Measurements from ENCODE around the gene SLC38A8. TPM values are rescaled to one million over a fixed set of nuclear protein-coding genes. Genes with fewer than 3 reads are reported as not detected.

SLC38A8 gene
- total RNA-seq, 1 experiment from 2014 or later: 0.35 TPM

DNA sequence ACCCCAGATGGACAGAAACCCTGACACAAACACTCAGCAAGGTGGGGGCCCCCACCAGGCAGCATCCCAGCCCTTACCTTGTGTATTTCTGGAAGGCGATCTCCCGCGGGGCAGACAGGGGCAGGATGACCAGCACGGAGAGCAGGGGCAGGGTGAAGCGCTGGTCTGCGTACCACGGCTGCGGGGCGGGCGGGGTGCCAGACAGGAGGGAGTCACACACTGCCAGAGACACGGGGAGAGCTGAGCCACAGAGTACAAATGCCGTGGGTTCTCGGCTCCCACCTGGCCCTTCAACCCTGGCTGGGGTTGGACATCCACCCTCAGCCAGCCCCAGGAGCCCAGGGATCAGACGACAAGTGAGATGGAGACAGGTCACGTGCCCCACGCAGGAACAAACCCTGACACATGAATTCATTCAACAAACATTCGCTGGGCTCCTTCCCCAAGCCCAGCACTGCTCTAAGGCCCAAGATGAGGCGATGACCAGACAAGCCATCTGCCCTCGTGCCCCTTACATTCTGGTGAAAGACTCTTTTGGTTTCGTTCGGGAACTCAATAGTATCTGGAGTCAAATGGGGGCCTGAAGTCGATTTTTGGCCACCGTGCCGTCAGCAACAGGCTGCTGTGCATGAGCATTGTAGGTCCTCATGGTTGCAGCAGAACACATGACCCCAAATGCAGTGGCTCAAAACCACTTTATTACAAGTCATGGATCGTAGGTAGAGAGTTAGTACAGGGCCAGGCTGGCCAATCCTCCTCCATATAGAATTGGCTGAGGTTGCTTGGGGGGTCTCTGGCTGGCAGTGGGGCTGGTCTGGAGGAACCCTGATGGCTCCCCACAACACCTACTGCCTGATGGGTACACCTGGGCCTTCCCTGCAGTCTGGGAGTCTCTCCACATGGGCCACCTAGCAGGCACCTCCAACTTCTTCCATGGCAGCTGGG, 9.1 kb downstream of the SLC38A8 start:
- no peak overlapping the region for H3K4me3 Mint-ChIP-seq
- peak overlapping the region in 1 of 3 experiments; percentile 58; a peak in 3 of 7 replicates for H3K27ac Mint-ChIP-seq
- no peaks in the 10 kb centered on the region for H4K20me1 ChIP-seq (ENCODE audit: control insufficient read depth, insufficient read depth, insufficient read length)
- H3K4me1 ChIP-seq (ENCODE audit: insufficient read depth, low read length): no peaks in the 10 kb centered on the region
- no peak overlapping the region for H3K4ac ChIP-seq (ENCODE audit: low read depth, low read length)
- peaks cover 13% of the 10 kb centered on the region for H3K27me3 Mint-ChIP-seq (ENCODE audit: low read depth)
- H3K18ac ChIP-seq (ENCODE audit: insufficient read length, low read depth, low read length): no peak overlapping the region
- no peak overlapping the region for H2BK20ac ChIP-seq (ENCODE audit: low read depth, low read length, poor library complexity, severe bottlenecking)
- H3K27ac ChIP-seq (ENCODE audit: insufficient read length, low read depth, low read length): no peak overlapping the region
- peaks cover 3 to 4% of the 10 kb centered on the region in 2 experiments for H3K9me3 Mint-ChIP-seq
- H2BK5ac ChIP-seq (ENCODE audit: insufficient read length, low read length): no peak overlapping the region
- H3K23ac ChIP-seq (ENCODE audit: insufficient read length, low read depth, low read length): no peak overlapping the region
- no peak overlapping the region for H2BK12ac ChIP-seq (ENCODE audit: insufficient read length, low read depth, low read length)
- H3K79me2 ChIP-seq (ENCODE audit: insufficient read depth, low read length): no peaks in the 10 kb centered on the region
- H3K9me3 ChIP-seq (ENCODE audit: control insufficient read depth, low read depth, low read length): no peaks in the 10 kb centered on the region
- no peaks in the 10 kb centered on the region for H3K23me2 ChIP-seq (ENCODE audit: insufficient read length, low read depth, low read length, poor library complexity, severe bottlenecking)
- H2BK15ac ChIP-seq (ENCODE audit: low read depth, low read length): no peak overlapping the region
- H3K4me2 ChIP-seq (ENCODE audit: insufficient read depth, insufficient read length, low read length): no peak overlapping the region
- DNase-seq: no peak
- no peak overlapping the region for H3T11ph ChIP-seq (ENCODE audit: low read length)
- no peak overlapping the region for H2AK5ac ChIP-seq (ENCODE audit: insufficient read length, low read length)
- H3K36me3 Mint-ChIP-seq (ENCODE audit: insufficient read depth in 1 of 3, low read depth in 3 of 3): peaks cover 0 to 4% (median 1%) of the 10 kb centered on the region in 3 experiments; a peak in 2 of 7 replicates
- H3K27me3 ChIP-seq (ENCODE audit: insufficient read depth, low read length): no peaks in the 10 kb centered on the region
- no peak overlapping the region for H4K91ac ChIP-seq (ENCODE audit: insufficient read length, low read depth, low read length)
- H4K8ac ChIP-seq (replicated peaks; ENCODE audit: insufficient read length, low read depth, low read length): no peak overlapping the region
- no peak overlapping the region for H2BK120ac ChIP-seq (ENCODE audit: low read depth, low read length, poor library complexity, severe bottlenecking)
- H3K4me1 Mint-ChIP-seq: peaks cover 16 to 22% of the 10 kb centered on the region in 2 experiments
- TF ChIP-seq CTCF (conservative IDR thresholded peaks at IDR 0.05): no peak
- no peak overlapping the region for H3K56ac ChIP-seq (ENCODE audit: insufficient read length, low read depth, low read length)
- no peak overlapping the region for H3K9ac ChIP-seq (ENCODE audit: extremely low read depth, insufficient read length, low read length)
- H3K14ac ChIP-seq (ENCODE audit: insufficient read depth, low read length): no peak overlapping the region; the same call in 1 of the 2 replicates
- no peak overlapping the region for H2AFZ ChIP-seq (ENCODE audit: low read length)
- H4K5ac ChIP-seq (ENCODE audit: insufficient read length, low read depth, low read length): no peak overlapping the region
- no peaks in the 10 kb centered on the region for H3K79me1 ChIP-seq (ENCODE audit: insufficient read depth, low read depth, low read length, poor library complexity, severe bottlenecking)
- no CpG with 5 or more reads among the region's 25 CpGs for WGBS (ENCODE audit: extremely low coverage, insufficient read length, low lambda C conversion rate)
